HepG2 (cell line): ENCODE results near the gene RDH16.

Source experiments
- MEF2D ChIP-seq: sonication (generic); formaldehyde crosslinking; IDR thresholded peaks from 2 replicates; pipeline ENCODE4 v1.5.1; 2020; ENCODE audit warnings: mild to moderate bottlenecking, missing genetic modification reagents
- PATZ1 ChIP-seq: sonication (generic); formaldehyde crosslinking; IDR thresholded peaks from 2 replicates; pipeline ENCODE4 v1.4.0; 2020; ENCODE audit warnings: missing genetic modification reagents
- POLR2A ChIP-seq, 2 experiments: IDR thresholded peaks; 2 replicates each; pipeline ENCODE4 v1.6.1; 2011; ENCODE audit warnings: low read depth in 2 of 2, low read length in 2 of 2, mild to moderate bottlenecking in 1 of 2, moderate library complexity in 1 of 2; ENCODE audit not compliant: insufficient read depth in 1 of 2
- ZNF30 ChIP-seq: sonication (generic); formaldehyde crosslinking; IDR thresholded peaks from 2 replicates; pipeline ENCODE4 v1.5.0; 2020; ENCODE audit warnings: mild to moderate bottlenecking, missing genetic modification reagents

GRCh38 chr12:56943878-56944277, 13.5 kb downstream of the RDH16 start:
- TF ChIP-seq POLR2A (IDR thresholded peaks at IDR 0.05; ENCODE audit: insufficient read depth in 1 of 2, low read depth in 2 of 2, low read length in 2 of 2) (no peak), PATZ1 (CRISPR knock-in tag) (no peak), MEF2D (CRISPR knock-in tag) (no peak), ZNF30 (no peak)
